Nephron (organoid): ENCODE results near the gene KIAA1549.

Experiments
- H3K27ac Mint-ChIP-seq, 3 experiments: 2 replicates each; pipeline ENCODE4 v1.8.0; 2020; ENCODE audit warnings: mixed read lengths in 3 of 3, mild to moderate bottlenecking in 2 of 3, moderate library complexity in 1 of 3
- H3K27me3 Mint-ChIP-seq: 2 replicates; pipeline ENCODE4 v1.8.0; 2021; ENCODE audit warnings: low read depth, mild to moderate bottlenecking, moderate library complexity, mixed read lengths
- H3K36me3 Mint-ChIP-seq: 2 replicates; pipeline ENCODE4 v1.8.0; 2020; ENCODE audit warnings: low read depth, mixed read lengths
- H3K4me1 Mint-ChIP-seq: 2 replicates; pipeline ENCODE4 v1.8.0; 2020; ENCODE audit warnings: mixed read lengths
- H3K4me3 Mint-ChIP-seq, 3 experiments: 2 replicates each; pipeline ENCODE4 v1.8.0; 2020; ENCODE audit warnings: mild to moderate bottlenecking in 3 of 3, mixed read lengths in 3 of 3, moderate library complexity in 2 of 3
- H3K9me3 Mint-ChIP-seq: 2 replicates; pipeline ENCODE4 v1.8.0; 2020; ENCODE audit warnings: mixed read lengths
- CTCF ChIP-seq, 3 experiments: fragments of 200-600 bp; sonication (generic); IDR thresholded peaks; one replicate each; pipeline ENCODE4 v1.5.0; 2021; ENCODE audit warnings: antibody characterized with exemption in 3 of 3; ENCODE audit not compliant: unreplicated experiment in 3 of 3

KIAA1549 gene

GRCh38 chr7:138911007-138911406 is 70.2 kb downstream of the KIAA1549 start:
- H3K9me3 Mint-ChIP-seq: no peaks in the 10 kb centered on the region
- TF ChIP-seq CTCF (IDR thresholded peaks at IDR 0.05; ENCODE audit: unreplicated experiment in 3 of 3): no peak
- no peak overlapping the region for H3K4me3 Mint-ChIP-seq
- peaks cover 6% of the 10 kb centered on the region for H3K4me1 Mint-ChIP-seq
- no peaks in the 10 kb centered on the region for H3K27me3 Mint-ChIP-seq
- H3K27ac Mint-ChIP-seq: no peak overlapping the region
- peaks cover 56% of the 10 kb centered on the region for H3K36me3 Mint-ChIP-seq

DNA sequence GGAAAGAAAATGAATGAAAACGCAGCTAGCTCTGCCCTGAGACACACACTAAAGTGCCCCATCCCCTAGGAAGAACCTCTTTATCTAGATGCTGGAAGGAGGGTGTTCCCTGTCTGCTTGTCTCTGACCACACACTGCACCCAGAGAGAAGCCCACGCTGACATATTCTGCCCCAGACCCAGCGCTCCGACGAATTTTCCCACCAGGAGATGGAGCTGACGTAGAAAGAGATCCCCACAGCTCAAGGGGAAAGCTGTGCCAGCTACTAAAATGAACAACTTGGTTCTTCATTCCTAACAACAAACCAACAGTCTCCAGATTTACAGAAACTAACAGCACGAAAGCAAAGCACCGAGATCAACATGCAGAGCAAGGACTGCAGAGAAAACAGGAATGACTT is 73.3 kb downstream of the KIAA1549 start:
- no peaks in the 10 kb centered on the region for H3K27me3 Mint-ChIP-seq
- H3K4me3 Mint-ChIP-seq: no peak overlapping the region
- H3K9me3 Mint-ChIP-seq: no peaks in the 10 kb centered on the region
- H3K27ac Mint-ChIP-seq: peak overlapping the region in 1 of 3 experiments; percentile 6
- peaks cover 9% of the 10 kb centered on the region for H3K4me1 Mint-ChIP-seq
- no peak for TF ChIP-seq CTCF (IDR thresholded peaks at IDR 0.05; ENCODE audit: unreplicated experiment in 3 of 3)
- peaks cover 67% of the 10 kb centered on the region for H3K36me3 Mint-ChIP-seq

GRCh38 chr7:138907201-138907847 is 73.9 kb downstream of the KIAA1549 start:
- Mint-ChIP-seq H3K9me3 (no peaks in the 10 kb centered on the region), H3K4me1 (peaks cover 13% of the 10 kb centered on the region), H3K27ac (peak overlapping the region in 1 of 3 experiments; percentile 23), H3K36me3 (peaks cover 71% of the 10 kb centered on the region), H3K4me3 (no peak overlapping the region), H3K27me3 (no peaks in the 10 kb centered on the region)
- TF ChIP-seq CTCF (IDR thresholded peaks at IDR 0.05; ENCODE audit: unreplicated experiment in 3 of 3): no peak

DNA sequence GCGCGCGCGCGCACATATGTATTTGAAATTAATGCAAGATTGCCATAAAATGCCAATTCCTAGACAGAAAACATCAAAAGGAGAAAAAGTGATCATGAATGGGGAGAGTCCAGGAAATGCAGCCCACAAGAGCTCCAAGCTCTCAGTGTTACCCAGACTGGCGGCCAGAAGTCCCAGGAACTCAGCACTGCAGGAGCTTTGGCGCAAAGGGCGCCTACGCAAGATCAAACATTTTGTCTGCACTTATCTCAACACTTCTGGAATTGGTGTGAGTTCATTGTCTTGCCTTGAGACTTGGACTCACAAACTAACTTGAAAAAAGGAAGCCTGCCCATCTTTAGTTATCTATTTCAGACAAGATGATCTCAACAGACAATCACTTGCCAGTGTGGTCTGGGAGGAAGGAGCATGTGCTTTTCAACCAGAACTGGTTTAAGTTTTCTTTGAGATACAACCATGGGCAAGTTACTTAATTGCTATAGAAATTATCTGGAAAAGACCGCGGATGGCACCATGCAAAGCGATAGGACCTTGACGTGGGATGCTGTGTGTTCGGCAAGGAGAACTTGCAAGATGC is 77.2 kb downstream of the KIAA1549 start:
- Mint-ChIP-seq H3K9me3 (no peaks in the 10 kb centered on the region), H3K27ac (no peak overlapping the region), H3K4me1 (peaks cover 33% of the 10 kb centered on the region), H3K27me3 (peaks cover 7% of the 10 kb centered on the region), H3K36me3 (peaks cover 78% of the 10 kb centered on the region), H3K4me3 (no peak overlapping the region)
- TF ChIP-seq CTCF (IDR thresholded peaks at IDR 0.05; ENCODE audit: unreplicated experiment in 3 of 3): no peak

DNA sequence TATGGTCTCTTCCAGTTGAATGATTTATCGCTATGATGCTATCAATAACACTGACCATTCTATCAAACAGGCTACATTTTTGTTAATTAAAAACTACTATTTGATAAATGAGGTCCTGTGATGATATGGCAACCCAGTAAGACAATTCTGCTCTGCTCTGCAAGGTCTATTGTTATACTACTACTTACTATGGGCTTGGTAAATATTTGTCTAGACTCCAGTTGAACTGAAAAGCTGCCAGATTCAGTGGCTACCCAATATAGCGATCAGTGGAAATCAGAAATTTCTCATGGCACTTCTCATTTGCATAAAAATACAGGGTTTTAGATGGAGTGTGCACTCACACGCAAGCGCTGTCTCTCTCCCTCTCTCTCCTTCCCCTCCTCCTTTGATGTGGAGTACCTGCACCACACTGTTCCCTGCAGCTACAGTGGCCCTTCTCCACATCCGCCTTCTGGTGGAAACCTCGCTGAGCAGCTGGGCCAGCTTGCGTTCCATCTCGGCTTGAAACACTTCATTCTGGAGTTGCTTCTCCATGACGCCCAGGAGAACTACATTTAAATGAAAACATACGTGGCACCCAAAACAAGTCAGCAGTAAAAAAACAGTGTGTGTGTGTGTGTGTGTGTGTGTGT is 77.9 kb downstream of the KIAA1549 start:
- peaks cover 33% of the 10 kb centered on the region for H3K4me1 Mint-ChIP-seq
- no peaks in the 10 kb centered on the region for H3K9me3 Mint-ChIP-seq
- peaks cover 7% of the 10 kb centered on the region for H3K27me3 Mint-ChIP-seq
- no peak for TF ChIP-seq CTCF (IDR thresholded peaks at IDR 0.05; ENCODE audit: unreplicated experiment in 3 of 3)
- H3K4me3 Mint-ChIP-seq: no peak overlapping the region
- H3K36me3 Mint-ChIP-seq: peaks cover 78% of the 10 kb centered on the region
- H3K27ac Mint-ChIP-seq: no peak overlapping the region
